H1 (cell line): Measurements from ENCODE around the gene LPP.

Experiments used
- CEBPB ChIP-seq: IDR thresholded peaks from 2 replicates; pipeline ENCODE4 v1.6.1; 2012; ENCODE audit warnings: low read depth, low read length
- CREB1 ChIP-seq: IDR thresholded peaks from 2 replicates; pipeline ENCODE4 v1.6.1; 2012; ENCODE audit warnings: inconsistent platforms
- EP300 ChIP-seq, 2 experiments: IDR thresholded peaks; 1 replicate in 1 of 2; 2 replicates in 1 of 2; pipeline ENCODE4 v1.6.1; 2011 to 2012; ENCODE audit warnings: low read depth in 2 of 2, low read length in 2 of 2, mild to moderate bottlenecking in 2 of 2, borderline replicate concordance in 1 of 2, inconsistent platforms in 1 of 2, moderate library complexity in 1 of 2
- JUN ChIP-seq: IDR thresholded peaks from 2 replicates; pipeline ENCODE4 v1.6.1; 2011; ENCODE audit warnings: low read depth, mild to moderate bottlenecking, improper control_type of control experiment, low read length
- KDM5A ChIP-seq: fragments of 200-600 bp; IDR thresholded peaks from 2 replicates; pipeline ENCODE4 v1.7.1; 2012; ENCODE audit warnings: mild to moderate bottlenecking, low read length, inconsistent platforms, mixed read lengths
- POLR2A ChIP-seq, 2 experiments: IDR thresholded peaks; 1 replicate in 1 of 2; 2 replicates in 1 of 2; pipeline ENCODE4 v1.6.1; 2011; ENCODE audit warnings: low read depth in 2 of 2, low read length in 2 of 2, mild to moderate bottlenecking in 2 of 2; ENCODE audit errors: control extremely low read depth in 1 of 2
- RBBP5 ChIP-seq: IDR thresholded peaks from 2 replicates; pipeline ENCODE4 v1.7.1; 2012; ENCODE audit warnings: low read depth, mild to moderate bottlenecking, inconsistent platforms, low read length, moderate library complexity, borderline replicate concordance
- SP1 ChIP-seq: IDR thresholded peaks from 2 replicates; pipeline ENCODE4 v1.6.1; 2011; ENCODE audit warnings: low read depth, low read length
- YY1 ChIP-seq: IDR thresholded peaks from 2 replicates; pipeline ENCODE4 v1.6.1; 2011; ENCODE audit warnings: low read depth, mild to moderate bottlenecking, low read length
- TF ChIP-seq, protein P1 (sequence below): IDR thresholded peaks from 2 replicates; pipeline ENCODE4 v1.6.1; 2011; ENCODE audit warnings: low read length, improper control_type of control experiment
- TF ChIP-seq, protein P2 (sequence below): IDR thresholded peaks from 2 replicates; pipeline ENCODE4 v1.6.1; 2011; ENCODE audit warnings: low read depth, mild to moderate bottlenecking, low read length; ENCODE audit not compliant: insufficient read depth
- TF ChIP-seq, protein P3 (sequence below), 3 experiments: IDR thresholded peaks; 1 replicate in 2 of 3; 2 replicates in 1 of 3; pipeline versions ENCODE4 v1.5.1 to v1.6.1; 2011; ENCODE audit warnings: low read length in 3 of 3, mild to moderate bottlenecking in 3 of 3, inconsistent platforms in 2 of 3, low read depth in 1 of 3, moderate library complexity in 1 of 3; ENCODE audit not compliant: insufficient read depth in 1 of 3; ENCODE audit errors: control extremely low read depth in 1 of 3

DNA sequence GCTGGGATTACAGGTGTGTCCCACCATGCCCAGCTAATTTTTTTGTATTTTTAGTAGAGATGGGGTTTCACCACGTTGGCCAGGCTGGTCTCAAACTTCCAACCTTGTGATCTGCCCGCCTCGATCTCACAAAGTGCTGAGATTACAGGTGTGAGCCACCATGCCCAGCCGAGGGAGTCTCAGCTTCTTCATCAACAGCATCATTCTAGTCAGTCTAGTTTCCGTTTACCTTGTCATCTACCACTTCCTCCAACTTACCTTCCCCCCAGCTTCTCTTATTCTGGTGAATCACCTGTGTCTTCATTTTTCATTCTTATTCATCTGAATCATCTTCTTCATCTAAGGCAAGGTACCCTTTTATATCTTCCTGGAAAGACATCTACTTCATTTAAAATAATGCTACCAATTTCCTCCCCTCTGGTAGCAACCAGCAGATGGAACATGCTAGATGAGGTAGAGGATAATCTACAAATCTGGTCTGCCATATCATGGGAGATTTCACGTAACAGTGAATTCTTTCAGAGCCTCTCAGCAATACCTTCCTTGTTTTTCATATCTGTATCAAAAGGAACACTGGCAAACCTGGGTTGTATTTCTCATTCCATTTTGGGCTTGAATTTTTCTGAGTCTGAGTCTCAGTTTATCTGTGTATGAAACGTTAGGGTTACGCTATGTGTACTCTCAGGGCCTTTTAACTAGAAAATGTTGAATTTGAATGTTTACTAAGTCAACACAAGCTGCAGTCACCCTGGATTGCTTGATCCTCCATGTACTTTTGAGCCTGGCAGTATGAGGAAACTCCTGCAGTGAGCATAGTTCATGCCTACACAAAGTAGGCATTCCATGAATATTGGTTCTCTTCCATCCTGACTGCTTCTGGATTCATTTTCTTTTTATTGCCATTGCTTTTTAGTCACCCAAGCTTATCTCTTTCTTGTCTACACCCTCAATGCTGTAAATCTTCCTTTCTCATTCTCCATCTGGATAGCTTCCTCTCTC lies 16.8 kb downstream of the LPP start:
- TF ChIP-seq, protein P1, sequence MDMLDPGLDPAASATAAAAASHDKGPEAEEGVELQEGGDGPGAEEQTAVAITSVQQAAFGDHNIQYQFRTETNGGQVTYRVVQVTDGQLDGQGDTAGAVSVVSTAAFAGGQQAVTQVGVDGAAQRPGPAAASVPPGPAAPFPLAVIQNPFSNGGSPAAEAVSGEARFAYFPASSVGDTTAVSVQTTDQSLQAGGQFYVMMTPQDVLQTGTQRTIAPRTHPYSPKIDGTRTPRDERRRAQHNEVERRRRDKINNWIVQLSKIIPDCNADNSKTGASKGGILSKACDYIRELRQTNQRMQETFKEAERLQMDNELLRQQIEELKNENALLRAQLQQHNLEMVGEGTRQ, result no peak
- no peak for TF ChIP-seq YY1
- TF ChIP-seq, protein P2, sequence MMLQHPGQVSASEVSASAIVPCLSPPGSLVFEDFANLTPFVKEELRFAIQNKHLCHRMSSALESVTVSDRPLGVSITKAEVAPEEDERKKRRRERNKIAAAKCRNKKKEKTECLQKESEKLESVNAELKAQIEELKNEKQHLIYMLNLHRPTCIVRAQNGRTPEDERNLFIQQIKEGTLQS, result no peak
- no peak for TF ChIP-seq JUN
- TF ChIP-seq RBBP5, result no peak
- TF ChIP-seq, protein P3, sequence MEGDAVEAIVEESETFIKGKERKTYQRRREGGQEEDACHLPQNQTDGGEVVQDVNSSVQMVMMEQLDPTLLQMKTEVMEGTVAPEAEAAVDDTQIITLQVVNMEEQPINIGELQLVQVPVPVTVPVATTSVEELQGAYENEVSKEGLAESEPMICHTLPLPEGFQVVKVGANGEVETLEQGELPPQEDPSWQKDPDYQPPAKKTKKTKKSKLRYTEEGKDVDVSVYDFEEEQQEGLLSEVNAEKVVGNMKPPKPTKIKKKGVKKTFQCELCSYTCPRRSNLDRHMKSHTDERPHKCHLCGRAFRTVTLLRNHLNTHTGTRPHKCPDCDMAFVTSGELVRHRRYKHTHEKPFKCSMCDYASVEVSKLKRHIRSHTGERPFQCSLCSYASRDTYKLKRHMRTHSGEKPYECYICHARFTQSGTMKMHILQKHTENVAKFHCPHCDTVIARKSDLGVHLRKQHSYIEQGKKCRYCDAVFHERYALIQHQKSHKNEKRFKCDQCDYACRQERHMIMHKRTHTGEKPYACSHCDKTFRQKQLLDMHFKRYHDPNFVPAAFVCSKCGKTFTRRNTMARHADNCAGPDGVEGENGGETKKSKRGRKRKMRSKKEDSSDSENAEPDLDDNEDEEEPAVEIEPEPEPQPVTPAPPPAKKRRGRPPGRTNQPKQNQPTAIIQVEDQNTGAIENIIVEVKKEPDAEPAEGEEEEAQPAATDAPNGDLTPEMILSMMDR (IDR thresholded peaks at IDR 0.05; ENCODE audit: control extremely low read depth in 1 of 3, insufficient read depth in 1 of 3, low read depth in 1 of 3, low read length in 3 of 3), result no peak
- TF ChIP-seq POLR2A (IDR thresholded peaks at IDR 0.05; ENCODE audit: control extremely low read depth in 1 of 2, low read depth in 2 of 2, low read length in 2 of 2), result no peak
- TF ChIP-seq CREB1, result no peak
- TF ChIP-seq CEBPB, result no peak
- TF ChIP-seq SP1, result no peak
- TF ChIP-seq EP300 (IDR thresholded peaks at IDR 0.05; ENCODE audit: borderline replicate concordance in 1 of 2, low read depth in 2 of 2, low read length in 2 of 2), result no peak
- TF ChIP-seq KDM5A, result no peak
